H1 (cell line): Measurements from ENCODE around the gene CCT4. TPM values are rescaled to one million over a fixed set of nuclear protein-coding genes. Genes with fewer than 3 reads are reported as not detected.
"Not testable (repeated sequence)": the region's sequence is repeated elsewhere in the genome, so short reads cannot be mapped to it uniquely, and the experiment has no call there.

ENCODE experiments used
- CTCF ChIA-PET: fragments of 300-600 bp; sonication (Branson Sonifier 250); formaldehyde crosslinking; loops from one replicate; lab custom pipeline; 2021; ENCODE audit not compliant: partially characterized antibody; lab: Charles Lee
- POLR2A ChIA-PET: fragments of 300-600 bp; sonication (Branson Sonifier 250); formaldehyde crosslinking; loops from one replicate; lab custom pipeline; 2021; ENCODE audit warnings: inconsistent platforms; ENCODE audit not compliant: partially characterized antibody; lab: Charles Lee
- DNase-seq, 2 experiments: peaks; one replicate each; pipeline versions ENCODE4 v3.0.0 to v3.0.0-alpha.2; 2010 to 2022; ENCODE audit warnings: low spot score in 2 of 2, low read depth in 1 of 2, mixed read lengths in 1 of 2
- FAIRE-seq: peaks from 2 replicates; lab custom pipeline; 2011; peaks lifted over from hg19 to GRCh38; lab: Jason Lieb, UNC
- H2AFZ ChIP-seq: 2 replicates; pipeline ENCODE4 v1.8.1; 2012; ENCODE audit warnings: low read length, inconsistent platforms
- H2AK5ac ChIP-seq: 2 replicates; pipeline ENCODE4 v1.6.1; 2013; ENCODE audit warnings: low read depth, low read length
- H2BK120ac ChIP-seq: replicated peaks from 2 replicates; pipeline ENCODE3; 2013; ENCODE audit warnings: low read depth, low read length, inconsistent platforms
- H2BK12ac ChIP-seq: 2 replicates; pipeline ENCODE4 v1.6.1; 2013; ENCODE audit warnings: low read depth, low read length
- H2BK15ac ChIP-seq: 2 replicates; pipeline ENCODE4 v1.6.1; 2013; ENCODE audit warnings: low read length
- H2BK20ac ChIP-seq: 2 replicates; pipeline ENCODE4 v1.6.1; 2013; ENCODE audit warnings: low read length
- H2BK5ac ChIP-seq: 2 replicates; pipeline ENCODE4 v1.6.1; 2013; ENCODE audit warnings: low read depth, low read length
- H3K14ac ChIP-seq: 2 replicates; pipeline ENCODE4 v1.6.1; 2013; ENCODE audit warnings: inconsistent platforms; ENCODE audit not compliant: insufficient read length
- H3K18ac ChIP-seq: 2 replicates; pipeline ENCODE4 v1.6.1; 2013; ENCODE audit warnings: low read length; ENCODE audit errors: extremely low read depth
- H3K23ac ChIP-seq: 2 replicates; pipeline ENCODE4 v1.6.1; 2013; ENCODE audit warnings: inconsistent platforms; ENCODE audit not compliant: insufficient read length
- H3K23me2 ChIP-seq: 2 replicates; pipeline ENCODE4 v1.6.1; 2013; ENCODE audit warnings: low read depth, low read length
- H3K27ac ChIP-seq: 2 replicates; pipeline ENCODE4 v1.6.1; 2011; ENCODE audit warnings: low read depth, low read length, inconsistent platforms
- H3K27me3 ChIP-seq, 4 experiments: replicated peaks in 1 of 4; 1 replicate in 1 of 4; 2 replicates in 3 of 4; pipeline versions ENCODE4 v1.6.1 to v1.8.1; 2011 to 2013; ENCODE audit warnings: low read length in 3 of 4, mild to moderate bottlenecking in 3 of 4, inconsistent platforms in 2 of 4, mixed read lengths in 2 of 4, moderate library complexity in 1 of 4; ENCODE audit not compliant: control insufficient read depth in 3 of 4, insufficient read depth in 3 of 4; ENCODE audit errors: extremely low read depth in 1 of 4
- H3K36me3 ChIP-seq, 4 experiments: 2 replicates each; pipeline versions ENCODE4 v1.6.1 to v1.8.1; 2011 to 2013; ENCODE audit warnings: mild to moderate bottlenecking in 4 of 4, low read length in 3 of 4, moderate library complexity in 2 of 4, control low read depth in 1 of 4, inconsistent platforms in 1 of 4; ENCODE audit not compliant: insufficient read depth in 4 of 4, control insufficient read depth in 2 of 4
- H3K4ac ChIP-seq: replicated peaks from 2 replicates; pipeline ENCODE3; 2013; ENCODE audit warnings: low read length, low read depth, mixed read lengths, inconsistent platforms; ENCODE audit not compliant: insufficient read length
- H3K4me1 ChIP-seq, 4 experiments: replicated peaks in 1 of 4; 1 replicate in 1 of 4; 2 replicates in 3 of 4; pipeline versions ENCODE4 v1.6.1 to v1.8.1; 2011 to 2013; ENCODE audit warnings: low read length in 3 of 4, inconsistent platforms in 2 of 4, mixed read lengths in 1 of 4; ENCODE audit not compliant: insufficient read depth in 4 of 4, control insufficient read depth in 3 of 4
- H3K4me2 ChIP-seq, 2 experiments: 2 replicates each; pipeline versions ENCODE4 v1.6.1 to v1.8.1; 2011 to 2013; ENCODE audit warnings: low read depth in 2 of 2, low read length in 2 of 2, control low read depth in 1 of 2, inconsistent platforms in 1 of 2, mild to moderate bottlenecking in 1 of 2; ENCODE audit not compliant: insufficient read depth in 1 of 2
- H3K4me3 ChIP-seq, 4 experiments: fragments of 200-600, 300-600 bp in 1 of 4; sonication (generic), shearing (Covaris generic), sonication (Bioruptor Twin) in 1 of 4; 2 replicates each; pipeline versions ENCODE4 v1.5.1 to v1.8.1; 2011 to 2016; ENCODE audit warnings: low read length in 4 of 4, low read depth in 3 of 4, control low read depth in 2 of 4, inconsistent platforms in 2 of 4, mild to moderate bottlenecking in 2 of 4, mixed read lengths in 1 of 4, moderate library complexity in 1 of 4; ENCODE audit not compliant: insufficient read depth in 2 of 4; ENCODE audit errors: extremely low read depth in 1 of 4
- H3K56ac ChIP-seq: replicated peaks from 2 replicates; pipeline ENCODE3; 2013; ENCODE audit warnings: low read depth, mild to moderate bottlenecking, mixed read lengths, low read length, inconsistent platforms; ENCODE audit not compliant: insufficient read length
- H3K79me1 ChIP-seq: 2 replicates; pipeline ENCODE4 v1.6.1; 2013; ENCODE audit warnings: low read depth, low read length, control low read depth
- H3K79me2 ChIP-seq, 2 experiments: 2 replicates each; pipeline versions ENCODE4 v1.6.1 to v1.8.1; 2012 to 2013; ENCODE audit warnings: low read length in 2 of 2, mild to moderate bottlenecking in 2 of 2, inconsistent platforms in 1 of 2; ENCODE audit not compliant: insufficient read depth in 2 of 2, control insufficient read depth in 1 of 2
- H3K9ac ChIP-seq, 4 experiments: replicated peaks in 1 of 4; 1 replicate in 1 of 4; 2 replicates in 3 of 4; pipeline versions ENCODE4 v1.6.1 to v1.8.1; 2011 to 2013; ENCODE audit warnings: low read depth in 3 of 4, low read length in 3 of 4, control low read depth in 2 of 4, mild to moderate bottlenecking in 2 of 4, moderate library complexity in 2 of 4, inconsistent platforms in 1 of 4; ENCODE audit errors: extremely low read depth in 1 of 4
- H3K9me3 ChIP-seq, 2 experiments: 2 replicates each; pipeline versions ENCODE4 v1.6.1 to v1.8.1; 2012 to 2013; ENCODE audit warnings: mild to moderate bottlenecking in 2 of 2, moderate library complexity in 2 of 2, control low read depth in 1 of 2, inconsistent platforms in 1 of 2, low read depth in 1 of 2, low read length in 1 of 2, mixed read lengths in 1 of 2; ENCODE audit not compliant: insufficient read depth in 2 of 2
- H4K20me1 ChIP-seq, 2 experiments: replicated peaks in 1 of 2; 2 replicates each; pipeline versions ENCODE3 to v1.8.1; 2011 to 2013; ENCODE audit warnings: inconsistent platforms in 2 of 2, low read length in 2 of 2, mild to moderate bottlenecking in 1 of 2; ENCODE audit not compliant: insufficient read depth in 2 of 2, control insufficient read depth in 1 of 2
- H4K5ac ChIP-seq: 2 replicates; pipeline ENCODE4 v1.6.1; 2013; ENCODE audit warnings: low read length, low read depth, mixed read lengths, inconsistent platforms; ENCODE audit not compliant: insufficient read length
- H4K8ac ChIP-seq: 2 replicates; pipeline ENCODE4 v1.8.0; 2013; ENCODE audit warnings: mild to moderate bottlenecking, moderate library complexity, low read length, inconsistent platforms; ENCODE audit not compliant: insufficient read depth; ENCODE audit errors: extremely low read depth
- H4K91ac ChIP-seq: replicated peaks from 2 replicates; pipeline ENCODE3; 2013; ENCODE audit warnings: low read length, mixed read lengths, inconsistent platforms; ENCODE audit not compliant: insufficient read length
- BRCA1 ChIP-seq: IDR thresholded peaks from 2 replicates; pipeline ENCODE4 v1.6.1; 2012; ENCODE audit warnings: low read depth, low read length, improper control_type of control experiment
- CBX5 ChIP-seq: fragments of 300-800, 300-1000 bp; sonication (generic); IDR thresholded peaks from 2 replicates; pipeline ENCODE4 v1.7.1; 2016; ENCODE audit warnings: antibody characterized with exemption, low read length, low read depth
- CHD2 ChIP-seq: IDR thresholded peaks from 2 replicates; pipeline ENCODE4 v1.6.1; 2012; ENCODE audit warnings: low read length, improper control_type of control experiment
- GABPA ChIP-seq: IDR thresholded peaks from 2 replicates; pipeline ENCODE4 v1.6.1; 2011; ENCODE audit warnings: mild to moderate bottlenecking, low read length, moderate library complexity, borderline replicate concordance; ENCODE audit not compliant: insufficient read depth
- JUND ChIP-seq: IDR thresholded peaks from 2 replicates; pipeline ENCODE4 v1.6.1; 2011; ENCODE audit warnings: mild to moderate bottlenecking, improper control_type of control experiment, low read length
- PHF8 ChIP-seq: fragments of 200-600 bp; sonication (generic); conservative IDR thresholded peaks from 2 replicates; pipeline ENCODE4 v1.7.1; 2012; ENCODE audit warnings: low read depth, mild to moderate bottlenecking, inconsistent platforms, low read length, moderate library complexity
- RBBP5 ChIP-seq: IDR thresholded peaks from 2 replicates; pipeline ENCODE4 v1.7.1; 2012; ENCODE audit warnings: low read depth, mild to moderate bottlenecking, inconsistent platforms, low read length, moderate library complexity, borderline replicate concordance
- SP2 ChIP-seq: IDR thresholded peaks from 2 replicates; pipeline ENCODE4 v1.6.1; 2012; ENCODE audit warnings: mild to moderate bottlenecking, low read length, inconsistent platforms
- WGBS, 2 experiments: shearing (Covaris generic) in 1 of 2; methylation state at CpG; one replicate each; pipeline versions ENCODE4 v1.1.6 to v1.1.7; 2013 to 2015; ENCODE audit warnings: low lambda C conversion rate in 2 of 2, mixed read lengths in 2 of 2, inconsistent platforms in 1 of 2, low coverage in 1 of 2, missing lambda C conversion rate in 1 of 2; ENCODE audit not compliant: insufficient replicate concordance in 2 of 2, insufficient coverage in 1 of 2, insufficient read length in 1 of 2; ENCODE audit errors: extremely low coverage in 1 of 2, missing lambda C conversion rate in 1 of 2; 5-methylcytosine and 5-hydroxymethylcytosine counted together
- polyA plus RNA-seq, 7 experiments: library from polyadenylated mRNA; depleted of rRNA in 3 of 7; stranded (reverse) in 5 of 7; unstranded in 2 of 7; fragments of >200 nt in 5 of 7; fragments of 200-250 nt in 2 of 7; gene quantifications; 1 replicate in 5 of 7; 2 replicates in 1 of 7; 4 replicates in 1 of 7; pipeline versions ENCODE4 v1.2.1 to v1.2.3, GENCODE V29; 2011 to 2013; ENCODE audit warnings: missing spikeins in 2 of 7, mixed read lengths in 2 of 7
- total RNA-seq: library from RNA; stranded (reverse); fragmentation: NEBNext Ultra II Directional; extraction: Animal tissue kit (Norgen Biotek cat#: 25700); gene quantifications from 2 replicates; pipeline ENCODE4 v1.2.1, GENCODE V29; 2021

The CCT4 gene
- total and polyA plus RNA-seq, 2 of the 8 experiments (the other 6 are each of a cell fraction or from before 2014, with no cell fraction given) = 129 to 359 TPM

GRCh38 chr2:61882850-61883249, 5.6 kb downstream of the CCT4 start (continued):
- TF ChIP-seq CBX5 (no peak), CHD2 (no peak), SP2 (no peak), BRCA1 (no peak), GABPA (no peak), RBBP5 (no peak), JUND (no peak), PHF8 (no peak)

DNA sequence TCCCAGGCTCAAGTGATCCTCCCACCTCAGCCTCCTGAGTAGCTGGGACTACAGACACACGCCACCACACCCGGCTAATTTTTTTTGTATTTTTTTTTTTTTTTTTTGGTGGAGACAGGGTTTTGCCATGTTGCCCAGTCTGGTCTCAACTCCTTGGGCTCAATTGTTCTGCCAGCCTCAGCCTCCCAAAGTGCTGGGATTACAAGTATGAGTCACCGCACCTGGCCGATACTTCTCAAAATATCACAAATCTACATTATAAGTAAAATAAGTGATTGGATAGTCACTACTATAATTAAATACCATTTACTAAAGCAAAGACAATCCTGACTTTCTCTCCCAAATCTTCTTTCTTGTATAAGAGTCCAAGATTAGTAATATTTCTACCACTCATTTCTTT, 9.1 kb downstream of the CCT4 start:
- 92% methylated on average over 2 of the region's 4 CpGs; no CpG with 5 or more reads in 1 of the 2 experiments for whole genome bisulfite sequencing, 2 experiments
- Histone ChIP-seq H3K79me2 (peaks cover 0 to 14% of the 10 kb centered on the region in 2 experiments; a peak in 1 of 4 replicates), H3K36me3 (peaks cover 39 to 99% (median 77%) of the 10 kb centered on the region in 4 experiments)
- H2BK12ac ChIP-seq, H4K5ac ChIP-seq, H3K4ac ChIP-seq, H3K18ac ChIP-seq, H3K4me1 ChIP-seq, H2BK5ac ChIP-seq, H2AFZ ChIP-seq, H3K4me3 ChIP-seq, H4K20me1 ChIP-seq, H3K79me1 ChIP-seq, H3K23me2 ChIP-seq, H3K56ac ChIP-seq, H2BK120ac ChIP-seq, H4K91ac ChIP-seq, H4K8ac ChIP-seq, H2AK5ac ChIP-seq, H3K27ac ChIP-seq, H3K27me3 ChIP-seq, H2BK20ac ChIP-seq, H3K9me3 ChIP-seq, H3K14ac ChIP-seq, H3K23ac ChIP-seq, DNase-seq, FAIRE-seq, H3K4me2 ChIP-seq, H2BK15ac ChIP-seq, H3K9ac ChIP-seq: not testable (repeated sequence)
- ChIA-PET CTCF (interaction anchor here (0.6 to 0.7 kb wide), 2 partner anchors 121 to 373 kb away, joined by 3 to 4 read pairs; no protein-coding TSS in a partner anchor), POLR2A (interaction anchor here (2.1 to 3.3 kb wide), 2 partner anchors 8 to 12 kb away, joined by 5 to 21 read pairs; no protein-coding TSS in a partner anchor)
